GM21390 (cell line): ENCODE results near the gene TWNK.

Experiments
- ATAC-seq: cut with Tn5 transposase; IDR thresholded peaks from one replicate; pipeline ENCODE4 v1.9.1; 2021; ENCODE audit not compliant: unreplicated experiment

The TWNK gene

DNA sequence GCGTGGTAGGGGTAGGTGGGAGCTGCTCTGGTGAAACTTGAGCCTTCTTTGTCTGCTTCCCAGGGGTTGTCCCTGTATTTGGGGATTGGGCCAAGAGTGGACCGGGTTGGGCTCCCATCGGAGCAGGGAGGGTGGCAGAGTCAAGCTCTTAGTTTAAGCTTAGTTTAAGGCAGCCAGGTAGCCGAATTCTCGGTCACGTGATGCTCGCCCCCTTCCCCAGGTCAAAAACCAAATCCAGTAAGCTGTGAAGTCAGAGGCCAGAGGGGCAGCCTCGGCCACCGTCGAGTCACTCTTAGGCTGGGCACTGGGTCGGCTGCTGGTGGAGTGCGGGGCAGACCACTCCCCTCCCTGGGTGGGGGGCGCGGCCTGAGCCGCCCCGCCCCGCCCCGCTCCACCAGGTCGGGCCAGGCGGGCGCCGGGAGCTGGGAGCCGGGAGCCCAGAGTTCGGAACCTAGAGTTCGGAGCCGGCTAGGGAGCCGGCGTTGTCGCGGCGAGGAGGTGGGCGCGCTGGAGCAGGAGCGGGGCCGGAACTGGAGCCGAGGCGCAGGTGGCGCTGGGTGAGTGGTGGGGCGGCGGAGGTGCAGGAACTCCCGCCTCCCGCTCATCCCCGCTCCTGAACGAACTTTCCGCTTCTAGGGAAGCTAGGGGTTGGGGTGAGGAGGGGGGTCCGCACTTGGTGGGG, 9.5 kb downstream of the TWNK start:
- ATAC-seq: peak; percentile 25

DNA sequence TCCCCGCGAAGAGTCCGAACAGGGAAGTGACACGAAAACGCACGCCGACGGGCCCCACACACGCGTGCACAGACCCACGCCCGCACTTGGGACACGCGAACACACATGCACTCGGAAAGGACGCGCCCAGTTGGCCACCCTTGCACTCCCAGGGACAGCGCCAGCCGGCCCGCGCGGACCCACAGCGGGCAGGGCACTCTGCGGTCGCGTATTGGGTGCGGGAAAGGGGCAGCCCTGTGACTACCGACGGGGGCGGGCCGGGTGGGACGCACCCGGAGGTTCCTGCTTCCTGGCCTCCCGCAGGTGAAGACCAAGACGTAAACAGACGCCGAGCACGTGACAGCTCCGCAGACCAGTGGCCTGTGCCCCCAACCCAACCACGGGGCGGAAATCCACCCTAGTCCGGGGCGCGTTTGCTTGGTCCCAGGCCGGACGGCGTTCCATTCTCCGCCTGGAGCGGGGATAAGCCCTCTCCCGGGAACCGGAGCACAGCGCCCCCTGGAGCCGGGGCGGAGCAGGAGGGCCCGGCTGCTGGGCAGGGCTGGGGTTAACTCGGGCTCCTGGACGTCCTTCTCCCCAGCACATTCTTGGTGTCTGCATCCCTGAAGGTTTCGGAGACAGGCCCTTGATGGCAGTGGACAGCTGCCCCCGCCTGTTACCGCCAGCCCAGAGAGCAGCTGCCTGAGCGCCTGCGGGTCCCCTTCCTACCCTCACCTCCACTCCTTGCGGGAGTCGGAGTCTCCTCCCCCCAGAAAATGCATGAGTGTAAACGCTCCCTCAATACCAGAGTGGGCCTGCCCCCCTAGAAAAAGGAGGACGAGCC, 10.2 kb downstream of the TWNK start:
- peak; percentile 34 for ATAC-seq

DNA sequence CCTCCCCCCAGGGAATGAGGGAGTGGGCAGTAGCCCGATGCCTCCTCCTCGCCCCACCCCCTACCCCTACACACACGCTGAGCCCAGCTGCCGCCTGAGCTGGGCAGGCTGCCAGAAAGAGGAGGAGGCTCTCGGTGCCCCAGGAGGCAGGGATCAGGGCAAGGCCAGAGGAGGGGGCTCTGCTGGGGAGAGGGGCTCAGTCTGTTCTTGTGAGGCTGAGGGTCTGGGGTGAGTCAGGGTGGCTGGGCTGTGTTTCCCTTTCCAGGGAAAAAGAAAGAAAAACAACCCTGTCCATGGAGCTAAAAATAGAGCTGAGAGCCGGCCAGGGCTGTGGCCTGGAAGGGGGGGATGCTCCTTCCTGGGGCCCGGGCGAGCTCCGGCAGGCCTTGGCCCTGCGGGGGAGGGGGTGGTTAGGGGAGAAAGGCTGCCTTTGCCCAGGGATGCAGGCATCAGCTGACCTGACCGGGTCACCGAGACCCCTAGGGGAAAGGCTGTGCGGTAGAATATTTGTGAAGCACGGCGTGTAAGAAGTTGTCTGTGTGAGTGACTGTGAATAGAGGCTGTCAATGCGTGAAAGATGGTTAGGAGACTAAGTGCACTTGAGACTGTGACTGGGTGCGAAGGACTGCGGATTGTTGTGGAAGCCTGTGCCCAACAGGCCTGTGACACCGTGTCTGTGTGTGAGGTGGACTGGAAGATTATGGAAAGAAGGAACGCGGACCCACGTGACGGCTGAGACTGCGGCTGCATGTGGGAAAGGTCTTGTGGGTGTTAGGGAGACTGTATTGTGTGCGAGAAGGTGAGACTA, 11.0 kb downstream of the TWNK start:
- ATAC-seq: peak; percentile 33

DNA sequence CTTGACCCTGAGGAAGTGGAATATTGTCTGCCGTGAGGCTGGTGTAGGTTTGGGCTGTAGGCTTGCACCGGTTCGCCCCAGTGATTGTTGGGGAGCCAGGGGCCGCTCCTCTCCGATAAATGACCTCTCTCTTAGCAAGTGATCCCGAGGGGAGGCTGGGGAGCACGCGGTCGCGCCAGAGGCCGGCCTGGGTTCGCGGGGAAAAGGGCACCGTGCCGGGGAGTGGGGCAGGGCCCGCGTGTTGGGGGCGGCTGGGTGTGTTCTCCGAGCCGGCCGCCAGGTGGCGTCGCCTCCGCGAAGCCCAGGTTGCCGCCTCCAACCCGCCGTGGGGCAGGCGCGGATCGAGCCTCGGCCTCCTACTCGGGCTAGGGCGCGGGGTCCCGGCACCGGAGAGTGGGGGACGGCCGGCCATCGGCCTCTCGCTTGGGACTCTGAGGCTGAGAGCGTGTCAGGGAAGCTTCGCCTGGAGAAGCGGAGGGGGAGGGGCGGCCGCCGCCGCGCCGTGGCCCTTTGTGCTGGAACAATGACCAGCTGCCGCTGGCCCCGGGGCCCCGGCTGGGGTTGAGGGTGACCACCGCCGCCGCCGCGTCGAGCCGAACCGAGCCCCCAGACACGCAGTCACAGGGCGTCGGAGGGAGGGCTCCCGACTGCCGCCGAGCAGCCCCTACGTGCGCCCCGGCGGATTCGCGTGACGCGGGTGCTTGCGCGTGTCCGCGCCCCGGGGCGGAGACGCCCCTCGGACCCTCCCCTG, 11.8 kb downstream of the TWNK start:
- peak; percentile 41 for ATAC-seq

DNA sequence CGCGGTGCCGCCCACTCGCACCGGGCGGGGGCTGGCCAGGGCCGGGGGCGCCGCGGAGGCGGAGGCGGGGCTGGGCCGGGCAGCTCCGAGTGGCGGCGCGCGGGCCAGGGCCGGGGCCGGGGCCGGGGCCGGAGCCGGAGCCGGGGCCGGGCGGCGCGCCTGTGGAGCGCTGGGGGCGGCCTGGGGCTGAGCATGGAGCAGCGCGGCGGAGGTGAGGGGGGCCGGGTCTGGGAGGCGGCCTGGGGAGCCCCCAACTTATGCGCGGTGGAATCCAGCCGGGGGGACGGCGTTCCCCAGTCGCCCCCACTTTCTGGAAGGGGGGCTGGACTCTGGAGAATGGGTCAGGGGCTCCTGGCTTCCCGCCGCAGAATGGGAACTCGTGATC, 12.4 kb downstream of the TWNK start, which contains the start of gene LZTS2:
Gene LZTS2, plus strand, starts transcription at position 67 of the 385 bp plus-strand sequence. CDS start 2,731 bp downstream, outside the sequence.
- ATAC-seq: no peak

DNA sequence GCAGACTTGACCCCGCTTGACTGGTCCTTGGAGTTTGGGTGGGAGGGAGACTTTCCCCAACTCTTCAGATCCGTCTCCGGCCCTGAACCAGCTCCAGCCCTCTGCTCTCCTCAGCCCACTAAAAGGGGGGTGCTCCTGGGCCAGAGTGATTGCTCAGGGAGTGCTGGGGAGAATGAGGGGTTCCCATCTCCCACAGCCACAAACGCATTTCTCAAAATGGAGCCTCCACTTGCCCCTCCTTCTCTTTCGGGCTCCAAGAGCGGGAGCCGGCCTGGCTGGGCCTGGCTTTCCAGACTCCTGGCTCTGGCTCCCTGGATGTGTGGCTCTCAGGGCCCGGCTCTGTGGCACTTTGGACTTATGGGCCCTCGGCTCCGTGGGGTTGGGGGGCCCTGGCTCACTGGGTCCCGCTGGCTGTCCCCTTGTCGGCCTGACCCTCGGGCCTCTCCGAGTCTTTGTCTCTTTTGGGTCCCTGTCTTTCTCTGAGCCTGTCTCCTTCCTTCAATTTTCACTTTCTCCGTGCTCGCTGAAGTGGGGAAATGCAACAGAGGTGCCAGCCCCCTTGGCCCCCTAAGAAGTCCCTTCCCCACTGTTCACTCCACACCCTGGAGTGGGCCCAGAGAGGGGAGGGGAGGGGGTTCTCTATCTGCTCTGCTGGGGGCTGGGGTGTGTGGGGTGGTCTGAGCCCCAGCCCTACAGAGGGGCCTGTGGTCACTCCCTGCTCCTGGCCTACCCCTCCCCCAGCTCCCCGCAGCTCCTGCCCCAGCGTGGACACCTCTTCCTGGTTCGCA, 13.0 kb downstream of the TWNK start:
- no peak for ATAC-seq

DNA sequence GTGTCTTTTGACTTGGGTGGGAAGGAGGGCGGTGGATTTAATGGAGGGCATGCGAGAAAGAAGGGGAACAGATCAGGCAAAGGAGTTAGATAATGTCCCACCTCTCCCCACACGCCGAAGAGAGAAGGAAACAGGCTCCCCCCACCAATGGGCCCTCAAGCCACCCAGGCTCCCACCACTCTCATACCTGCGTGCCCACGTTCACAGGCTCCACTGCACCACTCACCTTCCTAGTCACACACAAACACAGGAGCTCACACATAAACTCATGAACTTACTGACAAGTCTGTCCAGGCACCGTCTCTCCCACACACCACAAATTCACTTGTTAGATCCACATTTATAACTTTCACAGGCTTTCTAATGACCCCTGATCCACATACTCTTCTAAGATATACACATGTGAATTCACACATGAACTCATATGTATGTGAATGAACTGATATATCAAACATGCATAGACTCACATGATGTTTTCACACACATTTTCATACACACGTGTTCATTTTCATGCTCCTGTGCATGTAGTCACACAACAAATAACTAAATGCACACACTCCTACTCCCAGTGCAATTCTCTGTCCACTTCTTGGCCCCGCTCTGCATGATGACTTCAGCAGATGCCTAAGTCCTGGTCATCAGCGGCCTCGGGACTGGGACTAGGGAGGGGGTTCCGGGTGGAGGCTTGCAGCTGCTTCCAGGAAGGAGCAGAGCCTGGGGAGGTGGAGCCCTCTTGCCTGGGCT, 13.7 kb downstream of the TWNK start:
- no peak for ATAC-seq

DNA sequence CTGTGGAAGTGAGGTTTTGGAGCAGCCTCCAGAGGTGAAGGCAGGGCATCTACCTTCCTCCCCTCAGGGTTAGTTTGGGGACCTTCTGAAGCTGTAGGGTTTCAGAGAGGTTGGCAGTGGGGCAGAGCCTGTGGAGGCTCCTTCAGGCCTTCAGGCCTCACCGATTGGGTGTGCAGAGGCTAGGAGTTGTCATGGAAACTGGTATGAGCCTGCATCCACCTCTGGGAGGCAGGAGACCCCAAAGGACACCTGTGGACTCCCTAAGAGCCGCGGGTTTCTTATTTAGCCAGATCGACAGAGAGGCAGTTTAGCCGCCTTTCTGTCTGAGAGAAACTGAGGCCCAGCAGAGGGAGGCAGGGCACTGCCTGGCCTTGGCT, 14.3 kb downstream of the TWNK start:
- ATAC-seq: no peak

DNA sequence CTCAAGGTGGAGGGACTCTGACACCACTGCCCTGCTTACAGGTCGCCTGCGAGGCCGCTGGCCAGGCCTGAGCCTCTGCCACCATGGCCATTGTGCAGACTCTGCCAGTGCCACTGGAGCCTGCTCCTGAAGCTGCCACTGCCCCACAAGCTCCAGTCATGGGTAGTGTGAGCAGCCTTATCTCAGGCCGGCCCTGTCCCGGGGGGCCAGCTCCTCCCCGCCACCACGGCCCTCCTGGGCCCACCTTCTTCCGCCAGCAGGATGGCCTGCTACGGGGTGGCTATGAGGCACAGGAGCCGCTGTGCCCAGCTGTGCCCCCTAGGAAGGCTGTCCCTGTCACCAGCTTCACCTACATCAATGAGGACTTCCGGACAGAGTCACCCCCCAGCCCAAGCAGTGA, 15.1 kb downstream of the TWNK start:
- ATAC-seq: no peak

DNA sequence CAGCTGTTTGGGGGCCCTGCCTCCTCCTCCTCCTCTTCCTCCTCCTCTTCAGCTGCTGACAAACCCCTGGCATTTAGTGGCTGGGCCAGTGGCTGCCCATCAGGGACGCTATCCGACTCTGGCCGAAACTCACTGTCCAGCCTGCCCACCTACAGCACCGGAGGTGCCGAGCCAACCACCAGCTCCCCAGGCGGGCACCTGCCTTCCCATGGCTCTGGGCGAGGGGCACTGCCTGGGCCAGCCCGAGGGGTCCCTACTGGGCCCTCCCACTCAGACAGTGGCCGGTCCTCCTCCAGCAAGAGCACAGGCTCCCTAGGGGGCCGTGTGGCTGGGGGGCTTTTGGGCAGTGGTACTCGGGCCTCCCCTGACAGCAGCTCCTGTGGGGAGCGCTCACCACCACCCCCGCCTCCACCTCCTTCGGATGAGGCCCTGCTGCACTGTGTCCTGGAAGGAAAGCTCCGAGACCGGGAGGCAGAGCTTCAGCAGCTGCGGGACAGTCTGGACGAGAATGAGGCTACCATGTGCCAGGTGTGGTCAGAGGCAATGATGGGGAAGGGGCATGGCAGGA, 16.4 kb downstream of the TWNK start:
- no peak for ATAC-seq

DNA sequence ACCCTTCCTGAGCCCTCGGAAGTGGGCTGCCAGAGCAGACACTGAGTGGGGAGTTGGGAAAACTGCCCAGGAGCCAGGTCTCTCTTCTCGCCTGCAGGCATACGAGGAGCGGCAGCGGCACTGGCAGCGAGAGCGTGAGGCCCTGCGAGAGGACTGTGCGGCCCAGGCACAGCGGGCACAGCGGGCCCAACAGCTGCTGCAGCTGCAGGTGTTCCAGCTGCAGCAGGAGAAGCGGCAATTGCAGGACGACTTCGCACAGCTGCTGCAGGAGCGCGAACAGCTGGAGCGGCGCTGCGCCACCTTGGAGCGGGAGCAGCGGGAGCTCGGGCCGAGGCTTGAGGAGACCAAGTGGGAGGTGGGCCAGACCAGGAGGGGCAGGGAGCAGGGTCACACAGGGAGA, 18.0 kb downstream of the TWNK start:
- ATAC-seq: no peak

DNA sequence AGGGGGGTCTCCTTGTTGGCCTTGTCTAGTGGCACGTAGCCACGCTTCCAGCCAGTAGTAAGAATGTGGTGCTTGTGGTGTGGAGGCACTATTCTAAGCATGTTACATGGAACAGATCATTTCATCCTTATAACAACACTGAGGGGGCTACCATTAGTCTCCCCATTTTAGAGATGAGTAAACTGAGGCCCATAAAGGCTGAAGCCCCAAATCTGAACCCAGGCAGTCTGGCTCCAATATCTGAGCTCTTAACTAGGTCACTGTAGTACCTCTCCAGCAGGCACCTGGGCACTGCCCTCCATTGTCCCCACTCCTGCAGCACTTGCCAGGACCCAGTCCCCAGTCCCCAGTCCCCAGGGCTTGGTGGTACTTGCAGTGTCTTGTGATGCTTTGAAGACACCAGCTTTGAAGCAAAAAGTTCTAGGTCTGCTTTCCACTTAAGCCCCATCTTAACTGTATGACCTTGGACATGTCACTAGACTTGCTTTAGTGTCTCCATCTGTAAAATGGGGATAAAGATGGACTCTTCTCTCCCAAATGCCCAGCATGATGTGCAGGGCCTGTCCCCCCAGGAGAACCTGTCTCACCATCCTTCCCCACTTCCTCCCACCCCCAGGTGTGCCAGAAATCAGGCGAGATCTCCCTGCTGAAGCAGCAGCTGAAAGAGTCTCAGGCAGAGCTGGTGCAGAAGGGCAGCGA, 18.7 kb downstream of the TWNK start:
- no peak for ATAC-seq

DNA sequence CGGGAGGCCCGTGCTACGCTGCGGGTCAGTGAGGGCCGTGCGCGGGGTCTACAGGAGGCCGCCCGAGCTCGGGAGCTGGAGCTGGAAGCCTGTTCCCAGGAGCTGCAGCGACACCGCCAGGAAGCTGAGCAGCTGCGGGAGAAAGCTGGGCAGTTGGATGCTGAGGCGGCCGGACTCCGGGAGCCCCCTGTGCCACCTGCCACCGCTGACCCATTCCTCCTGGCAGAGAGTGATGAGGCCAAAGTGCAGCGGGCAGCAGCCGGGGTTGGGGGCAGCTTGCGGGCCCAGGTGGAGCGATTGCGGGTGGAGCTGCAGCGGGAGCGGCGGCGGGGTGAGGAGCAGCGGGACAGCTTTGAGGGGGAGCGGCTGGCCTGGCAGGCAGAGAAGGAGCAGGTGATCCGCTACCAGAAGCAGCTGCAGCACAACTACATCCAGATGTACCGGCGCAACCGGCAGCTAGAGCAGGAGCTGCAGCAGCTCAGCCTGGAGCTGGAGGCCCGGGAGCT, 19.3 kb downstream of the TWNK start:
- no peak for ATAC-seq

DNA sequence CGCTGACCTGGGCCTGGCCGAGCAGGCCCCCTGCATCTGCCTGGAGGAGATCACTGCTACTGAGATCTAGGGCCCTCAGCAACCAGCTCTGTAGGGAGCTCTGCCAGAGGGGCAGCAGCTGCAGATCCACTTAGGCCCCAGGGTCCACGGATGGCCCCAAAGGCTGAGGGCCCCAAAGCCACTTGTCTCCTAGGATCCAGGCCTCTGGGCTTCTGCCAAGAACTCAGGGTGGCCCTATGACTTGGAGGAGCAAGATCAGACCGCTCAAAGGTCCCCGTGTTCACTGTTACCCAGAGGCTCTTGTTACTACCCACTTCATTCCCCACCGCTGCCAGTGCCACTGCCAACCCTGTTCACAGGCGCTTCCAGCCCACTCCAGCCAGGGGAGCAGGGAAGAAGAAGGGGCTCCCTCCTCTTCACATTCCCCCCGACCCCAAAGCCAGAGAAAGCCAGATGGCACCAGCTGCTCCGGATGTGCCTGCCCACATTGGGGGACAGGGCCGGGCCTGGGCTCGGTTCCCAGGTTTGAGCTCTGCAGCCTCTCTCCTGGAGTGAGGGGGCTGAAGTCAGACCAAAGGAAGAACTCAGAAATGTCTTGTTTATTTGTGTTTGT, 19.9 kb downstream of the TWNK start:
- ATAC-seq: no peak

DNA sequence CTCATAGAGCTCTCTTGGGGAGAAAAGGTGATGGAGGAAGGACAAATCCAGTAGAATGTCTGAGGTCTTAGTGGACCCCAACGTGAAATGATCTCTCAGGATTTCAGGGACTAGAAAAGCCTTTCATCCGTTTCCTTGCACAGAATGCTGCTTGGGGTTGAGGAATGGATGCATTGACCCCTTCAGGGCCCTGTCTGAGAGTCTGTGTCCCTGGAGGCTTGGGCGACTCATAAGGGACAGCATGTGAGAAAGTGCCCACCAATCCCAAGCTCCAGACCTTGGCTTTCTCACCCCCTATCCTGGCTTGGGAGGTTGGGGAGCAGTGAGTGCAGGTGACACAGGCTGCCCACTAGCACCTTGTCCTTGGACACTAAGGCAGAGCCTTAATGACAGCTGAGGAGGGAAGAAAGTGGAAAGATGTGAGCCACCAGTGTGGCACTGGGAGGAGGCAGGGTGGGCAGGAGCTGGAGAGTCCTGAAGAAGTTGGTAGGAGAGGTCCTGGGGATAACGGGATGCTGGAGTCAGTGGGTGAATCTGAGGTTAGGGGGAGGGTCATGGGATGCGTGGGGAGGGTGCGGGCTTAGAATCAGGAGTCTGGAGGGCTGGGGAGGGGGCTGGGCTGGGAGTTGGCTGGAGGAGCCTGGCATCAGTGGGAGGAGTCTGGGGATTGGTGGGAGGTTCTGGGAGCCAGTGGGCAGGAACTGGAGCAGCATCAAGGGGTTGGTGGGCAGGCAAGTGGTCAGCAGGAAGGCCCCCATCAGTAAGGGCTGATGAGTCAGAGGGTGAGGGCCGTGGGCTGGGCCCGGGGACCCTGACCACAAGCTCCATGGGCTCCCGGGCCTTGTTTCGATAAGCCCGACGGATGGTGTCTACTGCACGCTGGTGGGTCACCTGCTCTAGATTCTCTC, 20.8 kb downstream of the TWNK start:
- ATAC-seq: no peak

DNA sequence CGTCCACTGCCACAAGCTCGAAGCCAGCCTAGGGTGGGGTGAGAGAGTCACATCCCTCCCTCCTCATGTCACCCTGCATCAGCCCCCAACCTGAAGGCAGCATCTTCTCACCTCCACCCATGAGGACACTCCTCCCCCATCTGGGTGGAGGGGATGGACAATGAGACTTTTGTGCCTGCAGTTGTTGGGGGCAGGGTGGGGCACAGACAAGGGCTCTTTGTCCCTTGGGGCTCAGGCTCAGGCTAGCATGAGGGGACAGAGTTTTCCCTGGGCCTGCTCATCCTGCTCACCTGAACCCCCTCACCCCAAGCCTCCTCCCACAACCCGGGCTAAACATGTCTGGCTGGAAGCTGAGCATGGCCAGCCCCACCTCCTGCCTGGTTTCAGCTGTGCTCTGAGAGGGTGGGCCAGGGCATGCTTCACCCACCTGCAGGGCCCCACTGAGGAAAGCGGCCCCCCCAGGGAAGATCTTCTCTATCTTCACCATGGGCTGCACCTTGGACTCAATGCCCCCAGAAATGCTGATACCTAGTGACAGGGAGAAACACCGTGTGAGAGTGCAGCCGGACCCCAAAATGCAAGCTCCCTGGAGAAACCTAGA, 21.6 kb downstream of the TWNK start:
- no peak for ATAC-seq
